Measurements from ENCODE around the gene TASP1.

Gene TASP1

DNA sequence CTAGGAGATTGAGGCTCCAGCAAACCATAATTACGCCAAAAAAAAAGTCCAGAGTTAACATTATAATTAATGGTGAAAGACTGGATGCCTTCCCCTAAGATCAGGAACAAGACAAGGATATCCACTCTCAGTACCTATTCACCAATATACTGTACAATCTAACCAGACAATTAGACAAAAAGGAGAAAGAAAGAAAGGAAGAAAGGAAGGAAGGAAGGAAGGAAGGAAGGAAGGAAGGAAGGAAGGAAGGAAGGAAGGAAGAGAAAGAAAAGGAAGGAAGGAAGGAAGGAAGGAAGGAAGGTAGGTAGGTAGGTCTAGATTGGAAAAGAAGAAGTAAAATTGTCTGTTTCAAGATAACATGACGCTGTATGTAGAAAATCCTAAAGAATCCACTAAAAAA, 50.7 kb downstream of the TASP1 start:
- TF ChIP-seq, protein P1, sequence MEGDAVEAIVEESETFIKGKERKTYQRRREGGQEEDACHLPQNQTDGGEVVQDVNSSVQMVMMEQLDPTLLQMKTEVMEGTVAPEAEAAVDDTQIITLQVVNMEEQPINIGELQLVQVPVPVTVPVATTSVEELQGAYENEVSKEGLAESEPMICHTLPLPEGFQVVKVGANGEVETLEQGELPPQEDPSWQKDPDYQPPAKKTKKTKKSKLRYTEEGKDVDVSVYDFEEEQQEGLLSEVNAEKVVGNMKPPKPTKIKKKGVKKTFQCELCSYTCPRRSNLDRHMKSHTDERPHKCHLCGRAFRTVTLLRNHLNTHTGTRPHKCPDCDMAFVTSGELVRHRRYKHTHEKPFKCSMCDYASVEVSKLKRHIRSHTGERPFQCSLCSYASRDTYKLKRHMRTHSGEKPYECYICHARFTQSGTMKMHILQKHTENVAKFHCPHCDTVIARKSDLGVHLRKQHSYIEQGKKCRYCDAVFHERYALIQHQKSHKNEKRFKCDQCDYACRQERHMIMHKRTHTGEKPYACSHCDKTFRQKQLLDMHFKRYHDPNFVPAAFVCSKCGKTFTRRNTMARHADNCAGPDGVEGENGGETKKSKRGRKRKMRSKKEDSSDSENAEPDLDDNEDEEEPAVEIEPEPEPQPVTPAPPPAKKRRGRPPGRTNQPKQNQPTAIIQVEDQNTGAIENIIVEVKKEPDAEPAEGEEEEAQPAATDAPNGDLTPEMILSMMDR (IDR thresholded peaks at IDR 0.05; ENCODE audit: insufficient read depth, low read depth, low read length, missing control alignments): no peak
- no peak for DNase-seq (ENCODE audit: low read depth)
- H3K4me3 ChIP-seq (ENCODE audit: low read length): no peak overlapping the region

DNA sequence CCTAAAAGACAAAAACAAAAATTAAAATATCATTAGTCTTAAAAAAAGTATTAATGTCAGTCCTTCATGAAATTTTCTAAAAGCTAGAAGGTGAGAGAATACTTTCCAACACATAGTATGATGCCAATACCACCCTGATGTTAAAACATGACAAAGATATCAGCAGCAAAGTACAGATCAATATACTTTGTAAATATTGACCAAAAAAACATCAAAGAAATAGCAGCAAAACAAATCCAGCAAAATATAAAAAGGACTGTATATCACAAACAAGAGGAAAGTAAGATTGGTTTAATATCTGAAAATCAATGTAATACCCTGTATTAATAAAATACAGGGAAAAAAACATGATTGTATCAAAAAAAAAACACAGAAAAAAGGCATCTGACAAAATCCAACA, 51.4 kb downstream of the TASP1 start:
- no peak overlapping the region for H3K4me3 ChIP-seq (ENCODE audit: low read length)
- TF ChIP-seq, protein P1 (IDR thresholded peaks at IDR 0.05; ENCODE audit: insufficient read depth, low read depth, low read length, missing control alignments): no peak
- no peak for DNase-seq (ENCODE audit: low read depth)

DNA sequence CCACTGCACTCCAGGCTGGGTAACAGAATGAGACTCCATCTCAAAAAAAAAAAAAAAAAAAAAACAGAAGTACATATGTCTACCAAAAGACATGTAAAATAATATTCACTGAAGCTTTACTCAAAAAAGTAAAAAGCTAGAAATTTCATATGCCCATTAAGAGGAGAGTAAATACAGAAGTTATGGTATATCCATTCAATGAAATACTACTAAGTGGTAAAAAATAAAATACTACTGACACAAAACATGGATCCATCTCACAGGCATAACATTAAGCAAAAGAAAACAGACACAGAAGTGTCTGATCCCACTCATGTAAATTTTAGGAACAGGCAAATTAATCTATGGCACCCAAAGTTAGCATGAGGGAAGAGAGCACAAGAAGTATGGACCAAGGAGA, 52.6 kb downstream of the TASP1 start:
- H3K4me3 ChIP-seq (ENCODE audit: low read length): no peak overlapping the region
- TF ChIP-seq, protein P1 (IDR thresholded peaks at IDR 0.05; ENCODE audit: insufficient read depth, low read depth, low read length, missing control alignments): no peak
- DNase-seq (ENCODE audit: low read depth): no peak

- no peak overlapping the region for H3K4me3 ChIP-seq (ENCODE audit: low read length)
- TF ChIP-seq, protein P1 (IDR thresholded peaks at IDR 0.05; ENCODE audit: insufficient read depth, low read depth, low read length, missing control alignments): no peak
- no peak for DNase-seq (ENCODE audit: low read depth)
These were observed 57.3 kb downstream of the TASP1 start for GRCh38 chr20:13581451-13581850.

DNA sequence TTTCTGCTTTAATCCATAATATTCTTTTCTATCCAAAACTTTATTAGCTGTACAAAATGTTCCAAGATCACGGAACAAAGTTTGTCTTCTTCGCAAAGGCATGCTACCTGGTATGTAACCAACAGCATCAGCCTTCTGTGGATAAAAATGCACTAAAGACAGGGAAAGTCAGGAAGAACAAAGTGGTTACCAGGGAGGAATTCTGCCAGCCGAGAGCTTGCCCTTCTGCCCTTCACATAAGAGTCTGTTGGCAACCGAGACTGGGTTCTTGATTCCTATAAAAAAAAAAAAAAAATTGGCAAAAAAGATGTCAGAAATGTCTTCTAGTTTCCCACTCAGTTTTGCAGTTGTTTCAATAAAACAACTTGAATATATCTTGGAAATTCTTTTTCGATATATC, 58.0 kb downstream of the TASP1 start:
- no peak for DNase-seq (ENCODE audit: low read depth)
- TF ChIP-seq, protein P1 (IDR thresholded peaks at IDR 0.05; ENCODE audit: insufficient read depth, low read depth, low read length, missing control alignments): no peak
- no peak overlapping the region for H3K4me3 ChIP-seq (ENCODE audit: low read length)

GRCh38 chr20:13574071-13574470, 64.7 kb downstream of the TASP1 start:
- TF ChIP-seq, protein P1 (IDR thresholded peaks at IDR 0.05; ENCODE audit: insufficient read depth, low read depth, low read length, missing control alignments): no peak
- H3K4me3 ChIP-seq (ENCODE audit: low read length): no peak overlapping the region
- DNase-seq (ENCODE audit: low read depth): no peak

DNA sequence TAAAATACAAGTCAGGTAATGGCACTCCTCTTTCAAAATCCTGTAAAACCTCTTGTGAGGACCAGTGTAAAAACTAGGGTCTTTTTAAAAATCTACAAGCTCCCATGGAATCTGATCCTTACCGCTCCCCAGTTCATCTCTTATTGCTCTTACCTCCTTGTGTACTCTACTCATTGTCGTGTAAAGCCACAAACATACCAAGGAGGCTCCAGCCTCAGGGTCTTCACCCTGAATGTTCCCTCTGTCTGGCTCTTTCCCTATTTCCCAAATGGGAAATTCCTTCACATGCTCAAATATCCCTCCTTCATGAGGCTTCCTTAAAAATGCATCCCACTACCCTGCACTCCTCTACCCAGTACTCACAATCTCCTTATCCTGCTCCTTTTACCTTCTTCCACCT, 67.1 kb downstream of the TASP1 start:
- DNase-seq (ENCODE audit: low read depth): no peak
- TF ChIP-seq, protein P1 (IDR thresholded peaks at IDR 0.05; ENCODE audit: insufficient read depth, low read depth, low read length, missing control alignments): no peak
- H3K4me3 ChIP-seq (ENCODE audit: low read length): no peak overlapping the region

Data from epithelial cell of esophagus (primary cell).